Astrocyte of the cerebellum (primary cell): ENCODE results near the gene FTCDNL1.

Source experiments
- DNase-seq: peaks from one replicate; pipeline ENCODE4 v3.0.0-alpha.2; 2011; ENCODE audit warnings: low read depth
- H3K4me3 ChIP-seq: 2 replicates; pipeline ENCODE4 v1.5.1; 2011; ENCODE audit warnings: mild to moderate bottlenecking, low read depth, low read length, moderate library complexity
- CTCF ChIP-seq: IDR thresholded peaks from 2 replicates; pipeline ENCODE4 v1.5.1; 2012; ENCODE audit warnings: low read length, low read depth, moderate library complexity, mild to moderate bottlenecking; ENCODE audit errors: missing control alignments
- in situ Hi-C: cut with HindIII; loops from 2 replicates; pipeline ENCODE4 v1.10.0; 2017; ENCODE audit warnings: low sequenced_read_pairs

FTCDNL1 gene

GRCh38 chr2:199734651-199735050 lies 116.3 kb downstream of the FTCDNL1 start:
- no peak for TF ChIP-seq CTCF
- H3K4me3 ChIP-seq = no peak overlapping the region
- no peak for DNase-seq
- in situ Hi-C loops = loop anchor here (25.0 kb wide), 1 partner anchor 1422 kb away; no protein-coding TSS in a partner anchor

GRCh38 chr2:199734011-199734410 lies 117.0 kb downstream of the FTCDNL1 start:
- no peak for DNase-seq
- no peak for TF ChIP-seq CTCF
- H3K4me3 ChIP-seq = no peak overlapping the region
- in situ Hi-C loops = loop anchor here (25.0 kb wide), 1 partner anchor 1422 kb away; no protein-coding TSS in a partner anchor

GRCh38 chr2:199727801-199728200 lies 123.2 kb downstream of the FTCDNL1 start:
- in situ Hi-C loops = loop anchor here (25.0 kb wide), 1 partner anchor 1416 kb away; no protein-coding TSS in a partner anchor
- H3K4me3 ChIP-seq = no peak overlapping the region
- no peak for TF ChIP-seq CTCF
- no peak for DNase-seq

- no peak overlapping the region for H3K4me3 ChIP-seq
- TF ChIP-seq CTCF = no peak
- DNase-seq = no peak
- in situ Hi-C loops = loop anchor here (25.0 kb wide), 1 partner anchor 1415 kb away; no protein-coding TSS in a partner anchor
Observed at GRCh38 chr2:199727306-199727705, 123.7 kb downstream of the FTCDNL1 start.

DNA sequence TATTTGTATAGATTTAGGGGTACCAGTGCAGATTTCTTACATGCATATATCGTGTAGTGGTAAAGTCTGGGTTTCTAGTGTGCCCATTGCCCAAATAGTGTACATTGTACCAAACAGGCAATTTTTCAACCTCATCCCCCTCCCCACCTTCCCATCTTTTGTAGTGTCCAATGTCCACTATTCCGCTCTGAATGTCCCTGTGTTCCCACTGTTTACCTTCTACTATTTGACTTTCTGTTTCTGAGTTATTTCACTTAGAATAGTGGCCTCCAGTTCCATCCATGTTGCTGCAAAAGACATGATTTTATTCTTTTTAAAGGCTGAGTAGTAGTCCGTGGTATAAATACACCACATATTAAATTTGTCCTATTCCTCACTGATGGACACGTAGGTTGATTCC lies 132.9 kb downstream of the FTCDNL1 start:
- H3K4me3 ChIP-seq = no peak overlapping the region
- in situ Hi-C loops = no loop called here
- no peak for TF ChIP-seq CTCF
- DNase-seq = no peak

DNA sequence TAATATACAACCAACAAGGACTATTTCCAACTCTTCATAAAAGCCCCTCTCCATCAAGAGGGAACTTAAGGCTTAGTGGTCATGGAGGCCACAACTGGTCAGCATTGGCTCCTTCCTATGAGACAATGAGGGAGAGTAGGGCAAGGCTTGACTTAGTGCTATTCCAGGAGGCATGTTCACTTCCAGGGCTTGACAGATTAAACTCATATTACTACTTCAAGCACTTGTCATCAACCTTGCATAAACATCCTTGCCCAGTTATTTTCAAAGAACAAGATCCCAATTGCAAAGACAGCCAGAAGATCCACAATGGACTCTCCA lies 133.4 kb downstream of the FTCDNL1 start:
- no peak for DNase-seq
- H3K4me3 ChIP-seq = no peak overlapping the region
- in situ Hi-C loops = no loop called here
- TF ChIP-seq CTCF = no peak
